GM12874 (cell line): ENCODE data around the gene MATN1.

ENCODE experiments used
- CTCF ChIP-seq: IDR thresholded peaks from 2 replicates; pipeline ENCODE4 v1.5.1; 2011; ENCODE audit warnings: low read depth, mild to moderate bottlenecking, control low read depth, low read length, moderate library complexity; ENCODE audit not compliant: insufficient read depth

Gene MATN1

GRCh38 chr1:30698401-30698981 is 24.9 kb downstream of the MATN1 start:
- no peak for TF ChIP-seq CTCF

GRCh38 chr1:30697571-30698376 is 25.6 kb downstream of the MATN1 start:
- no peak for TF ChIP-seq CTCF

GRCh38 chr1:30696831-30697230 is 26.6 kb downstream of the MATN1 start:
- no peak for TF ChIP-seq CTCF

GRCh38 chr1:30695439-30695841 is 27.9 kb downstream of the MATN1 start:
- no peak for TF ChIP-seq CTCF

GRCh38 chr1:30694280-30695175 is 28.9 kb downstream of the MATN1 start:
- TF ChIP-seq CTCF = no peak

GRCh38 chr1:30693822-30694221 is 29.6 kb downstream of the MATN1 start:
- TF ChIP-seq CTCF = no peak

- no peak for TF ChIP-seq CTCF
These were observed 30.0 kb downstream of the MATN1 start for GRCh38 chr1:30693366-30693765.
